ENCODE measurements around the gene ITPRID2. TPM values are rescaled to one million over a fixed set of nuclear protein-coding genes. Genes with fewer than 3 reads are reported as not detected.
A peak's percentile ranks its signal among the peaks of the same experiment; 100 is the strongest.

Gene ITPRID2
- total RNA-seq, 1 donor = 286 TPM

- no peak overlapping the region for H3K4me3 ChIP-seq (ENCODE audit: low read depth, low read length)
- no peak for DNase-seq (ENCODE audit: low read depth)
- TF ChIP-seq CTCF (IDR thresholded peaks at IDR 0.05; ENCODE audit: insufficient read depth, low read length) = no peak
Measured at GRCh38 chr2:181924336-181924735, 32.8 kb downstream of the ITPRID2 start.

DNA sequence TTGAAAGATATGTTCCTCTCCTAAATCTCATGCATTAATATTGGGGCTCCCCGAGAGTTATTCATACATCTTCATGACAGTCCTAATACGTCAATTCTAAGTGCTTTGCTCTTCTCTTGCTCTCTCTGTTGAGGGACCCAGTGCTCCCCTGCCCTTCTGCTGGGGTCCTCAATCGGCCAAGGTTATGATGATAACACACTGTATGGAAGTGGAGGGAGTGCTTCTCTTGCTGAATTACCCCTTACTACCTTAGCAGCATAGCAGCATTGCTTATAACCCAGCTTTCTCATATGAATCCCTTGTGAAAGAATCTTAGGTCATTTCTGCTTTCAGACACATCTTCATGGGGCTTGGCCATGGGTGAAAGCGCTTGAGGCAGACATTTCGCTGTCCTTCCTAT lies 43.2 kb downstream of the ITPRID2 start:
- H3K4me3 ChIP-seq (ENCODE audit: low read depth, low read length) = no peak overlapping the region
- no peak for TF ChIP-seq CTCF (IDR thresholded peaks at IDR 0.05; ENCODE audit: insufficient read depth, low read length)
- no peak for DNase-seq (ENCODE audit: low read depth)

DNA sequence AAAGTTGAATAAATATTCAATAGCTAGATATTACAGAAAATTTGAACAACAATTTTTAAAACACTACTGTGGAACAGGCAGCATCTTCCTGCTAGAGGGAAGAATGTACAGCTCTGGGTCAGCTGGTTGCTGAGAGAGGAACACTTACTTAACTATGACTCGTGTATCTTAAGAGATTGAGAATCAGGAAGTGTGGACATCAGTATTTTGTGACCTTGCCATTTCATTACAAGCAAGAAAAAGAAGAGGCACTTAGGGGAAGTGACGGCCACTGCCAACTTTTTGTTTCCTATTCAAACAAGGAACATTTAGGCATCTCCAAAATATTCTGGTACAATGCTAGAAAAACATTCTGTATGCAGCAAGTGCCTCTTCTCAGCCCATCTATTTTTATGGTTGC lies 45.9 kb downstream of the ITPRID2 start:
- no peak for TF ChIP-seq CTCF (IDR thresholded peaks at IDR 0.05; ENCODE audit: insufficient read depth, low read length)
- H3K4me3 ChIP-seq (ENCODE audit: low read depth, low read length) = no peak overlapping the region
- DNase-seq (ENCODE audit: low read depth) = peak; percentile 36

DNA sequence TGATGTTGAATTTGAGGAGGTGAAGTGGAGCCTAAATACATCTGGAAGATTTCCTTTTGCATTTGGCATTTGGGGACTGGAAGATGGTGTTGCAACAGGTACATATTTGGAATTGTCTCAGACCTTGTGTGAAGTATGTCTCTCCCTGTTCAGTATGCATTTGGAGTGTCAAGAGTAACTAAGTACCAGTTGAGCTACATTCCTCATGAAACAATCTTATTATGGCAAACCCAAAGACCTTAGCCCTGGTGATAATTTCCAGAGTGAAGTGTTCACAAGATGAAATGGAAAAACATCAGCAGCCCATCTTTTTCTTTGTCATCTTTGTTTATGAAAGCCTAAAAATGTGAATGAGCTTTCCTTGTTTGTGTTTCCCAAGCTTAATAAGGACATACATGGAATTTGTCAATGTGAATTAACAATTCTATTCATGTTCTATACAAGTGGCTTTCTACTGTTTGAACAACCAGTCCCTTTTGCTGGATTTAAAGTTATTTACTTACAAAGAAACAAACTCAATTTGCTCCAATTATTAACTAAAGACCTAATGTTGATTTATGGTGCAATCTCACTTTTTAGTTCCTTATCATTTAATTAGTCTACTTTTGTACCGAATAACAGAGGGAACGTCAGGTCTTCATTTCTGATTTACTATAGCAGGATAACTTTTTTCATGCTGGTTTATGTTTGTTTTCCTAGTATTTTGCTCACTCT lies 52.0 kb downstream of the ITPRID2 start:
- no peak for DNase-seq (ENCODE audit: low read depth)
- no peak overlapping the region for H3K4me3 ChIP-seq (ENCODE audit: low read depth, low read length)
- TF ChIP-seq CTCF (IDR thresholded peaks at IDR 0.05; ENCODE audit: insufficient read depth, low read length) = no peak

DNA sequence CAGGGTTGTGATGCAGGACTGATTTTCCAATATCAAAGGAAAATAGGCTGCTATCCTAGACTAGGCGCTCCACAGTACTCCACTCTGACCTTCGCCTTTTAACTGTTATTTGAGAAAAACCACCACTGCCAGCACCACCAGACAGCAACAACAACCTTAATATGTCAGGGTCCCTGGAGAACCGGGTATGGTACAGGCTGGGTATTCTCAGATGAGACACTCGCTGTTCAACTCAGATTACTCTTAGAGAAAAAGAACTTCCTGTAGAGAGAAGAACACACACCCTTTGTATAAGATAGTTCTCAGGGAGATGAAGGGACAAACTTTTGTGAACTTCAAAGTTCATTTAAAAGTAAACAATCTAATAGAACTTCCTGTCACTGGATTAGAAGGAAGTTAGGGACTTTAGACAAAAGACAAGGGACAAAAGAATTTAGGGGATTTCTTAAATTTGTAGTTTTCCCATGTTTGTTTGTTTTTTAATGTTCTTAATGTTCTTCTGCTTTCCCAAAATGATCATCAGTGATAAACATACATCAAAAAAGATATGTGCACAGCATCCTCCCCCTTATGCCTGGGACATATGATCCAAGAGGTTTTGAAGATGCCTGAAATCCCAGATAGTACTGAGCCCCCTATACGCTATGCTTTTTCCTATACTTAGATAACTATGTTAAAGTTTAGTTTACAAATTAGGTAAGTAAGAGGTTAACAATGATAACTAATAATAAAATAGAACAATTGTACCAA lies 52.8 kb downstream of the ITPRID2 start:
- no peak overlapping the region for H3K4me3 ChIP-seq (ENCODE audit: low read depth, low read length)
- TF ChIP-seq CTCF (IDR thresholded peaks at IDR 0.05; ENCODE audit: insufficient read depth, low read length) = no peak
- no peak for DNase-seq (ENCODE audit: low read depth)

GRCh38 chr2:181944914-181945291 lies 53.4 kb downstream of the ITPRID2 start:
- DNase-seq (ENCODE audit: low read depth) = no peak
- no peak overlapping the region for H3K4me3 ChIP-seq (ENCODE audit: low read depth, low read length)
- no peak for TF ChIP-seq CTCF (IDR thresholded peaks at IDR 0.05; ENCODE audit: insufficient read depth, low read length)

Measured in fibroblast of the aortic adventitia (primary cell).